ENCODE data around the gene FEM1B. TPM values are rescaled to one million over a fixed set of nuclear protein-coding genes. Genes with fewer than 3 reads are reported as not detected.

The FEM1B gene
- total and polyA plus RNA-seq, 2 of the 8 experiments (the other 6 are each of a cell fraction or from before 2014, with no cell fraction given), result 36.1 to 83.8 TPM

DNA sequence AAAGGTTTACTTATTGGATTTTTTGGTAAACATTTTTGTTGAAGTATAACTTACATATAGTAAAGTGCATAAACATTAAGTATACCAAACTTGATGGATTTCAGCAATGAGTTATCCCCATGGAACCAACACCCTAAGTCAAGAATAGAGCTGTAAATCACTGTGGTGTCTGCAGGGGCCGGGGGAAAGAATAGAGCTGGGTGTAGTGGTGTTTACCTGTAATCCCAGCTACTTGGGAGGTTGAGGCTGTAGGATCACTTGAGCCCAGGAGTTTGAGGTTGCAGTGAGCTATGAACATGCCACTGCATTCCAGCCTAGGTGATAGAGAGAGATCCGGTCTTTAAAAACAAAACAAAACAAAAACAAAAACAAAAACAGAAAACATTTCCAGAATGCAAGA lies 13.3 kb upstream of the FEM1B start:
- H3K9ac ChIP-seq (replicated peaks in 1 of 4; ENCODE audit: extremely low read depth in 1 of 4, low read depth in 3 of 4, low read length in 3 of 4), result no peak overlapping the region
- H4K5ac ChIP-seq (ENCODE audit: insufficient read length, low read depth, low read length), result peak overlapping the region; percentile 76
- no peaks in the 10 kb centered on the region for H3K27me3 ChIP-seq (replicated peaks in 1 of 4; ENCODE audit: control insufficient read depth in 3 of 4, extremely low read depth in 1 of 4, insufficient read depth in 3 of 4, low read length in 3 of 4)
- ChIA-PET POLR2A (ENCODE audit: partially characterized antibody) (interaction anchor here (0.6 to 5.8 kb wide), 4 partner anchors 13 to 174 kb away, joined by 3 to 50 read pairs (median 4); partner anchors contain the start of genes CLN6 and FEM1B), CTCF (ENCODE audit: partially characterized antibody) (interaction anchor here (0.7 to 2.0 kb wide), 8 partner anchors 9 to 102 kb away, joined by 3 to 8 read pairs (median 3); partner anchors contain the start of gene FEM1B)
- no peak overlapping the region for H4K8ac ChIP-seq (ENCODE audit: extremely low read depth, insufficient read depth, low read length)
- no peak overlapping the region for H3K56ac ChIP-seq (replicated peaks; ENCODE audit: insufficient read length, low read depth, low read length)
- no peaks in the 10 kb centered on the region for H3K79me1 ChIP-seq (ENCODE audit: low read depth, low read length)
- H2BK12ac ChIP-seq (ENCODE audit: low read depth, low read length), result no peak overlapping the region
- H3K4me2 ChIP-seq (ENCODE audit: insufficient read depth in 1 of 2, low read depth in 2 of 2, low read length in 2 of 2), result peak overlapping the region; percentile 42 to 64
- no peak for DNase-seq (ENCODE audit: low read depth in 1 of 2, low spot score in 2 of 2)
- no peak overlapping the region for H3K14ac ChIP-seq (ENCODE audit: insufficient read length)
- H3K36me3 ChIP-seq (ENCODE audit: control insufficient read depth in 2 of 4, insufficient read depth in 4 of 4, low read length in 3 of 4), result no peaks in the 10 kb centered on the region
- TF ChIP-seq TEAD4 (IDR thresholded peaks at IDR 0.05; ENCODE audit: low read depth, low read length), result peak; percentile 48; the same call in 1 of the 2 replicates
- TF ChIP-seq SIX5 (IDR thresholded peaks at IDR 0.05; ENCODE audit: low read depth, low read length), result no peak
- TF ChIP-seq, protein P1, sequence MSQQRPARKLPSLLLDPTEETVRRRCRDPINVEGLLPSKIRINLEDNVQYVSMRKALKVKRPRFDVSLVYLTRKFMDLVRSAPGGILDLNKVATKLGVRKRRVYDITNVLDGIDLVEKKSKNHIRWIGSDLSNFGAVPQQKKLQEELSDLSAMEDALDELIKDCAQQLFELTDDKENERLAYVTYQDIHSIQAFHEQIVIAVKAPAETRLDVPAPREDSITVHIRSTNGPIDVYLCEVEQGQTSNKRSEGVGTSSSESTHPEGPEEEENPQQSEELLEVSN (IDR thresholded peaks at IDR 0.05), result no peak
- no peak for TF ChIP-seq YY1 (IDR thresholded peaks at IDR 0.05; ENCODE audit: low read depth, low read length)
- TF ChIP-seq SIRT6 (IDR thresholded peaks at IDR 0.05; ENCODE audit: low read length), result no peak
- H3K4ac ChIP-seq (replicated peaks; ENCODE audit: insufficient read length, low read depth, low read length), result no peak overlapping the region
- H3K9me3 ChIP-seq (ENCODE audit: insufficient read depth in 2 of 2, low read depth in 1 of 2, low read length in 1 of 2), result no peaks in the 10 kb centered on the region; a peak in 1 of 4 replicates
- peak overlapping the region in 1 of 4 experiments; percentile 39; a peak in 3 of 8 replicates for H3K4me3 ChIP-seq (ENCODE audit: extremely low read depth in 1 of 4, insufficient read depth in 2 of 4, low read depth in 3 of 4, low read length in 4 of 4)
- no peak overlapping the region for H3K18ac ChIP-seq (ENCODE audit: extremely low read depth, low read length)
- H2BK5ac ChIP-seq (ENCODE audit: low read depth, low read length), result no peak overlapping the region
- H4K20me1 ChIP-seq (replicated peaks in 1 of 2; ENCODE audit: control insufficient read depth in 1 of 2, insufficient read depth in 2 of 2, low read length in 2 of 2), result no peaks in the 10 kb centered on the region
- no peak overlapping the region; the same call in 1 of the 2 replicates for H2AFZ ChIP-seq (ENCODE audit: low read length)
- H2BK20ac ChIP-seq (ENCODE audit: low read length), result no peak overlapping the region
- H3K79me2 ChIP-seq (ENCODE audit: control insufficient read depth in 1 of 2, insufficient read depth in 2 of 2, low read length in 2 of 2), result no peaks in the 10 kb centered on the region
- 33% methylated on average over 2 of the region's 2 CpGs; no CpG with 5 or more reads in 1 of the 2 experiments for WGBS, 2 experiments (ENCODE audit: extremely low coverage in 1 of 2, insufficient coverage in 1 of 2, insufficient read length in 1 of 2, insufficient replicate concordance in 2 of 2, low coverage in 1 of 2, low lambda C conversion rate in 2 of 2, missing lambda C conversion rate in 1 of 2)
- H2BK120ac ChIP-seq (replicated peaks; ENCODE audit: low read depth, low read length), result no peak overlapping the region
- peak; percentile 89 for FAIRE-seq
- H2AK5ac ChIP-seq (ENCODE audit: low read depth, low read length), result no peak overlapping the region
- H3K4me1 ChIP-seq (replicated peaks in 1 of 4; ENCODE audit: control insufficient read depth in 3 of 4, insufficient read depth in 4 of 4, low read length in 3 of 4), result peaks cover 3 to 22% (median 12%) of the 10 kb centered on the region in 4 experiments; a peak in 3 of 7 replicates
- H3K27ac ChIP-seq (ENCODE audit: low read depth, low read length), result no peak overlapping the region
- H3K23me2 ChIP-seq (ENCODE audit: low read depth, low read length), result no peaks in the 10 kb centered on the region; the same call in 1 of the 2 replicates
- no peak overlapping the region for H4K91ac ChIP-seq (replicated peaks; ENCODE audit: insufficient read length, low read length)
- H3K23ac ChIP-seq (ENCODE audit: insufficient read length), result no peak overlapping the region
- H2BK15ac ChIP-seq (ENCODE audit: low read length), result no peak overlapping the region

All from H1 (cell line).